ENCODE data around the gene R3HDM4. TPM values are rescaled to one million over a fixed set of nuclear protein-coding genes. Genes with fewer than 3 reads are reported as not detected.
"Not testable (repeated sequence)": the region's sequence is repeated elsewhere in the genome, so short reads cannot be mapped to it uniquely, and the experiment has no call there.

Gene R3HDM4
- total RNA-seq, 2 experiments from 2014 or later: 108 to 113 TPM

DNA sequence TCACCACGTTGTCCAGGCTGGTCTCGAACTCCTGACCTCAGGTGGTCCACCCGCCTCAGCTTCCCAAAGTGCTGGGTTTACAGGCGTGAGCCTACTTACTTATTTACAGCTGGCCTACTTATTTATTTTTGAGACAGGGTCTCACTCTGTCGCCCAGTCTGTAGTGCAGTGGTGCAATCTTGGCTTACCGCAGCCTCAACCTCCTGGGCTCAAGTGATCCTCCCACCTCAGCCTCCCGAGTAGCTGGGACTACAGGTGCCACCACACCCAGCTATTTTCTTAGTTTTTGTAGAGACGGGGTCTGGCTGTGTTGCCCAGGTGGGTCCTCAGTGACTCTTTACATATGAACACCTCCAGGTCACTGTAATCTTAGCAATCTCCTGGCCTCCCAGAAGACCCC, 63.8 kb downstream of the R3HDM4 start:
- peaks cover 38% of the 10 kb centered on the region for H3K27me3 Mint-ChIP-seq
- H3K27ac Mint-ChIP-seq; H3K4me1 Mint-ChIP-seq; ATAC-seq (ENCODE audit: low read depth); H3K4me3 Mint-ChIP-seq; H3K36me3 Mint-ChIP-seq; DNase-seq; H3K9me3 Mint-ChIP-seq: not testable (repeated sequence)
- POLR2A ChIA-PET: interaction anchor here (1.4 kb wide), 1 partner anchor 44 kb away, joined by 3 read pairs; the partner anchor contains the start of genes MED16 and RNU6-9

DNA sequence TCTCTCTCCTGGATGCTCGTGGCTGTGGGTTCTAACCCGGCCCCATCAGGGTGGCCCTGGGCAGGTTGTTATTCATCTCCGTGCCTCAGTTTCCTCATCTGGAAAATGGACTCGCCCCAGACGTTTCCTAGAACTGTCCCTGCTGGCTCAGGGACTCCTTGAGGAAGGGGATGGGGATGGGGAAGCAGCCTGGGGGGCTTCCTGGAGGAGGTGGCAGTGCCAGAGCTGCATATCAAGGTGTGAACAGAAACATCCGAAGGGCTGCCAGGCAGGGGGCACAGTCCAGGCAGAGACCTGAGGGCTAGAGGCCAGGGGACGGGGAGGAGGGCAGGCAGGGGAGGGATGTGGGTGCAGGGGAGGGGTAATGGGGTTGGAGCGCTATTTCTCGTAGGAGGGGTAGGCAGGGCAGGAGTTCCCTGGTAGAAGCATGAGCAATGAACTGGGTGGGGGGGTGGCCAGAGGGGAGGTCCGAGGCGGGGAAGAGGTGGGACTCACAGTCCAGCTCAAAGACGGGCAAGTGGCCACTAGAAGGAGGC, 64.6 kb downstream of the R3HDM4 start:
- POLR2A ChIA-PET: interaction anchor here (1.4 kb wide), 1 partner anchor 45 kb away, joined by 3 read pairs; the partner anchor contains the start of genes MED16 and RNU6-9
- Mint-ChIP-seq H3K27ac (no peak overlapping the region), H3K27me3 (peaks cover 36% of the 10 kb centered on the region), H3K4me3 (no peak overlapping the region), H3K4me1 (peaks cover 3% of the 10 kb centered on the region), H3K9me3 (no peaks in the 10 kb centered on the region), H3K36me3 (peaks cover 2% of the 10 kb centered on the region)
- no peak for ATAC-seq (ENCODE audit: low read depth)
- no peak for DNase-seq

Other genes starting within 250 kb of the R3HDM4 start
- gene FSTL3, start 236.8 kb downstream of the R3HDM4 start, total RNA-seq: 1 to 10 TPM; 2.6 to 2.9 TPM
- gene PRSS57, start 217.8 kb downstream of the R3HDM4 start, total RNA-seq: not detected
- not detected for gene PALM, start 204.3 kb downstream of the R3HDM4 start, total RNA-seq
- gene MISP, start 162.1 kb downstream of the R3HDM4 start, total RNA-seq: not detected
- gene PTBP1, start 115.8 kb downstream of the R3HDM4 start, total RNA-seq: 100 to 1,000 TPM; 400 to 411 TPM
- gene PLPPR3, start 91.3 kb downstream of the R3HDM4 start, total RNA-seq: not detected
- gene AZU1, start 85.4 kb downstream of the R3HDM4 start, total RNA-seq: under 1 TPM in 1 of 2 experiments, not detected in 1; 0.25 TPM
- gene PRTN3, start 72.2 kb downstream of the R3HDM4 start, total RNA-seq: not detected
- not detected for gene ELANE, start 60.9 kb downstream of the R3HDM4 start, total RNA-seq
- gene CFD, start 53.6 kb downstream of the R3HDM4 start, total RNA-seq: 1 to 10 TPM; 4.4 to 5.5 TPM
- gene MED16, start 20.0 kb downstream of the R3HDM4 start, total RNA-seq: 10 to 100 TPM; 53.6 to 72.7 TPM
- gene RNU6-9, start 19.7 kb downstream of the R3HDM4 start, total RNA-seq: not detected
- 1 to 10 TPM; 2.9 to 3.1 TPM for gene KISS1R, start 4.1 kb upstream of the R3HDM4 start, total RNA-seq
- gene ARID3A, start 12.8 kb upstream of the R3HDM4 start, total RNA-seq: 10 to 100 TPM; 28.7 to 33.2 TPM
- gene WDR18, start 71.1 kb upstream of the R3HDM4 start, total RNA-seq: 10 to 100 TPM; 45.1 to 54.3 TPM
- gene GRIN3B, start 87.2 kb upstream of the R3HDM4 start, total RNA-seq: not detected
- 100 to 1,000 TPM; 231 to 235 TPM for gene TMEM259, start 107.9 kb upstream of the R3HDM4 start, total RNA-seq
- gene RNU6-2, start 108.3 kb upstream of the R3HDM4 start, total RNA-seq: not detected
- gene CNN2, start 113.4 kb upstream of the R3HDM4 start, total RNA-seq: 100 to 1,000 TPM; 340 to 353 TPM
- gene ABCA7, start 126.9 kb upstream of the R3HDM4 start, total RNA-seq: 100 to 1,000 TPM; 145 to 146 TPM
- gene ARHGAP45, start 153.9 kb upstream of the R3HDM4 start, total RNA-seq: 100 to 1,000 TPM; 576 to 581 TPM
- 100 to 1,000 TPM; 142 to 163 TPM for gene POLR2E, start 182.2 kb upstream of the R3HDM4 start, total RNA-seq
- 100 to 1,000 TPM; 194 to 206 TPM for gene GPX4, start 190.8 kb upstream of the R3HDM4 start, total RNA-seq

All from activated naive CD8-positive, alpha-beta T cell treated with anti-CD3 and anti-CD28 coated beads, Interleukin-2, amount 10 ng/mL, durations not matched to agents 7 days and 5 days (primary cell).